Measurements from ENCODE around the gene KBTBD3. TPM values are rescaled to one million over a fixed set of nuclear protein-coding genes. Genes with fewer than 3 reads are reported as not detected.
"Not testable (repeated sequence)": the region's sequence is repeated elsewhere in the genome, so short reads cannot be mapped to it uniquely, and the experiment has no call there.

Gene KBTBD3
- total and polyA plus RNA-seq, 2 donors (not counting 1 experiment from before 2014, with no cell fraction given), result 2.5 to 12.4 TPM

- Histone ChIP-seq H3K4me3 (replicated peaks in 1 of 4; ENCODE audit: control extremely low read depth in 1 of 4, insufficient read depth in 1 of 4, low read depth in 3 of 4, low read length in 4 of 4) (no peak overlapping the region), H3K9ac (ENCODE audit: insufficient read depth, low read length) (no peak overlapping the region), H2AFZ (ENCODE audit: low read length) (no peak overlapping the region), H3K27ac (ENCODE audit: insufficient read depth, low read length) (no peak overlapping the region), H3K27me3 (ENCODE audit: control insufficient read depth, insufficient read depth, low read length) (no peaks in the 10 kb centered on the region), H4K20me1 (ENCODE audit: control insufficient read depth, extremely low read depth, insufficient read depth, low read length) (no peaks in the 10 kb centered on the region), H3K79me2 (ENCODE audit: control insufficient read depth, insufficient read depth, low read length) (peaks cover 8% of the 10 kb centered on the region), H3K4me2 (ENCODE audit: extremely low read depth, insufficient read depth, low read length) (no peak overlapping the region), H3K36me3 (ENCODE audit: control insufficient read depth, insufficient read depth, low read length) (peaks cover 3% of the 10 kb centered on the region), H3K9me3 (ENCODE audit: control insufficient read depth, insufficient read depth, low read depth, low read length) (no peaks in the 10 kb centered on the region), H3K4me1 (ENCODE audit: control insufficient read depth, extremely low read depth, insufficient read depth, low read length) (no peaks in the 10 kb centered on the region)
- TF ChIP-seq CTCF (conservative IDR thresholded peaks at IDR 0.05 in 1 of 2, IDR thresholded peaks at IDR 0.05 in 1 of 2; ENCODE audit: low read depth in 1 of 2, low read length in 2 of 2), result no peak
- TF ChIP-seq EZH2 (IDR thresholded peaks at IDR 0.05; ENCODE audit: low read length, missing control alignments), result no peak
- DNase-seq (ENCODE audit: low read depth in 2 of 2), result peak in 1 of 2 donors; percentile 27
Observed at GRCh38 chr11:106011481-106011880, 65.7 kb downstream of the KBTBD3 start.

- not testable (repeated sequence) for H4K20me1 ChIP-seq (ENCODE audit: control insufficient read depth, extremely low read depth, insufficient read depth, low read length); H3K79me2 ChIP-seq (ENCODE audit: control insufficient read depth, insufficient read depth, low read length); DNase-seq (ENCODE audit: low read depth in 2 of 2); H3K27me3 ChIP-seq (ENCODE audit: control insufficient read depth, insufficient read depth, low read length); H3K9me3 ChIP-seq (ENCODE audit: control insufficient read depth, insufficient read depth, low read depth, low read length); H3K36me3 ChIP-seq (ENCODE audit: control insufficient read depth, insufficient read depth, low read length); H3K9ac ChIP-seq (ENCODE audit: insufficient read depth, low read length); H3K27ac ChIP-seq (ENCODE audit: insufficient read depth, low read length); H3K4me2 ChIP-seq (ENCODE audit: extremely low read depth, insufficient read depth, low read length); H3K4me1 ChIP-seq (ENCODE audit: control insufficient read depth, extremely low read depth, insufficient read depth, low read length); H3K4me3 ChIP-seq (replicated peaks in 1 of 4; ENCODE audit: control extremely low read depth in 1 of 4, insufficient read depth in 1 of 4, low read depth in 3 of 4, low read length in 4 of 4); H2AFZ ChIP-seq (ENCODE audit: low read length)
Observed at GRCh38 chr11:106003094-106003493, 74.1 kb downstream of the KBTBD3 start.

- H4K20me1 ChIP-seq (ENCODE audit: control insufficient read depth, extremely low read depth, insufficient read depth, low read length), result no peaks in the 10 kb centered on the region
- no peak overlapping the region for H3K4me2 ChIP-seq (ENCODE audit: extremely low read depth, insufficient read depth, low read length)
- no peaks in the 10 kb centered on the region for H3K27me3 ChIP-seq (ENCODE audit: control insufficient read depth, insufficient read depth, low read length)
- no peak overlapping the region for H3K27ac ChIP-seq (ENCODE audit: insufficient read depth, low read length)
- H3K36me3 ChIP-seq (ENCODE audit: control insufficient read depth, insufficient read depth, low read length), result peaks cover 2% of the 10 kb centered on the region
- H3K9me3 ChIP-seq (ENCODE audit: control insufficient read depth, insufficient read depth, low read depth, low read length), result no peaks in the 10 kb centered on the region
- no peak overlapping the region for H2AFZ ChIP-seq (ENCODE audit: low read length)
- H3K4me3 ChIP-seq (replicated peaks in 1 of 4; ENCODE audit: control extremely low read depth in 1 of 4, insufficient read depth in 1 of 4, low read depth in 3 of 4, low read length in 4 of 4), result no peak overlapping the region
- TF ChIP-seq CTCF (conservative IDR thresholded peaks at IDR 0.05 in 1 of 2, IDR thresholded peaks at IDR 0.05 in 1 of 2; ENCODE audit: low read depth in 1 of 2, low read length in 2 of 2) (no peak), EZH2 (IDR thresholded peaks at IDR 0.05; ENCODE audit: low read length, missing control alignments) (no peak)
- no peak overlapping the region for H3K9ac ChIP-seq (ENCODE audit: insufficient read depth, low read length)
- H3K79me2 ChIP-seq (ENCODE audit: control insufficient read depth, insufficient read depth, low read length), result no peaks in the 10 kb centered on the region
- DNase-seq (ENCODE audit: low read depth in 2 of 2), result peak in 1 of 2 donors; percentile 12
- H3K4me1 ChIP-seq (ENCODE audit: control insufficient read depth, extremely low read depth, insufficient read depth, low read length), result no peaks in the 10 kb centered on the region
Observed at GRCh38 chr11:106001304-106002012, 75.7 kb downstream of the KBTBD3 start.

Other genes with a start within 250 kb of the KBTBD3 start
- 49.1 and 57.6 TPM in 2 replicates for gene MSANTD4, start 55.1 kb downstream of the KBTBD3 start, total RNA-seq
- 17.4 and 21.3 TPM in 2 replicates for gene MSANTD4, start 55.1 kb downstream of the KBTBD3 start, polyA plus RNA-seq
- gene AASDHPPT, start 315 bp upstream of the KBTBD3 start, total RNA-seq, result 42.1 and 55.0 TPM in 2 replicates
- gene AASDHPPT, start 315 bp upstream of the KBTBD3 start, polyA plus RNA-seq, result 34.1 and 37.9 TPM in 2 replicates